SH-SY5Y (cell line): ENCODE results near the gene VTCN1.

Source experiments
- GATA2 ChIP-seq: IDR thresholded peaks from 2 replicates; pipeline ENCODE4 v1.6.1; 2011; ENCODE audit warnings: mild to moderate bottlenecking, low read depth, low read length
- GATA3 ChIP-seq: IDR thresholded peaks from 2 replicates; pipeline ENCODE4 v1.6.1; 2011; ENCODE audit warnings: low read depth, mild to moderate bottlenecking, low read length, moderate library complexity

The VTCN1 gene

DNA sequence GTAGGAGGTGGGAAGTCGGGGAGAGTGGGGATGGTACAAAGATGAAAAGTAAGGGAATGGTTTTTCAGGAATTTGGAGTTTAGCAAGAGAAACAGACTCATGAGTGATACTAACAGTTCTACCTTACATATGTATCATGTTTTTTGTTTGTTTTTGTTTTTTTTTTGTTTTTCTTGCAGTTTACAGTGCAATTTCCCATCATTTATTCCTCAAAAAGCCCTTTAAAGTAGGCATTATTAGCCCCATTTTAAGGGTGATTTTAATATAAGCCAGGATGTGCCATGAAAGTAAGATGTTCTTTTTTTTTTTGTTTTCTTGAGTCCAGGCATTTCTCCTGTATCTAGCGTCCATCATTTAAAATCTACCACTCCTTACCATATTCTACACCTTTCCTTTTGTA is 75.4 kb downstream of the VTCN1 start:
- TF ChIP-seq GATA3 (no peak), GATA2 (no peak)

DNA sequence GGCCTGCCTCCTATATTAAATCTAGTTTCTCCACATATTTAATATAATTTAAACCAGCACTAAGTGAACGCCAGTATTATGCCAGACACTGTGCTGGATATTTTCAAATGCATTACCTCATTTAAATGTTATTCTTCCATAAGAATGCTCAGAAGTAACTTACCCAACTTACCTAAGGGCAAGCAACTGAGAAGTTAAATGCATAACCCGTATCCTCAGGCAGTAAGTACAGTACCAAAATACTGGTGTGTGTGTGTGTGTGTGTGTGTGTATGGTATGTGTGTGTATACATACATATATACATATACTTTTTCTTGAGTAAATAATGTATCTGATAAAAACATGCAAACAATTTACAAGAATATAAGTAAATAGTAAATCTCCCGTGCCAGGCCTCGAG is 80.2 kb downstream of the VTCN1 start:
- TF ChIP-seq GATA2 = no peak
- no peak for TF ChIP-seq GATA3

DNA sequence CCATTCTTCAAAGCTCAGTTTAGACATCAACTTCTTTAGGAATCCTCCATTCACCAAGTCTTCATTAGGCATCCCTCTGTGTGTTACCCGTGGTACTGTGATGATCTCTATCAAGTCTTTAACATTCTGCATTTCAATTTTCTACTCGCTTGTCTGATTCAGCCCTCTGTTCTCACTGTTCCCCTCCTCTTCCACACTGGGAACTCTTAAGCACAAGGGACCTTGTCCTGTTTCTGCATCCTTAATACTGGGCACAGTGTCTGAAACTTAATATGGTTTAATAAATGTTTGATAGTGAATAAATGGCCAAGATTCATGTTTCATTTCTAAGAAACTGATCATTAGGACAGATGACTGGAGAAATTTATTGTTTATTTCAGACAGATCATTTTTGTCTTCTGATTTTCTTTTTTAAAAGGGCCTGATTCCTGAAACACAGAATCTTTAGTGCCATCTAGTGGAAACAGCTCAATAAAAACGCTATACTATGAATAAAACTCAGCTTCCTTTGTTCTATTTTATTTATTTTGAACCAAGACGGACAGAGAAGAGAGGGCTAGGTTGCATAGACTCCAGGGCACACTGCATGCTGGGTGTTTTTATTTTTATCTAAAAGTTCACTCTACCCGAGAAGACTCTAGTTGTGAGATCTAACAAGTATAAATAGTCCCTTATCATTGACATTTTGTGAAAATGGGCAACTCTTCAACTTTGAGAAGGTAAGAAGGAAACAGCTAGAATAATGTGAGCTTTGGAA is 82.2 kb downstream of the VTCN1 start:
- TF ChIP-seq GATA3 (no peak), GATA2 (no peak)

GRCh38 chr1:117127795-117128194 is 82.9 kb downstream of the VTCN1 start:
- no peak for TF ChIP-seq GATA2
- no peak for TF ChIP-seq GATA3

- TF ChIP-seq GATA2 (no peak), GATA3 (no peak)
Observed at GRCh38 chr1:117124661-117125060, 86.1 kb downstream of the VTCN1 start.

DNA sequence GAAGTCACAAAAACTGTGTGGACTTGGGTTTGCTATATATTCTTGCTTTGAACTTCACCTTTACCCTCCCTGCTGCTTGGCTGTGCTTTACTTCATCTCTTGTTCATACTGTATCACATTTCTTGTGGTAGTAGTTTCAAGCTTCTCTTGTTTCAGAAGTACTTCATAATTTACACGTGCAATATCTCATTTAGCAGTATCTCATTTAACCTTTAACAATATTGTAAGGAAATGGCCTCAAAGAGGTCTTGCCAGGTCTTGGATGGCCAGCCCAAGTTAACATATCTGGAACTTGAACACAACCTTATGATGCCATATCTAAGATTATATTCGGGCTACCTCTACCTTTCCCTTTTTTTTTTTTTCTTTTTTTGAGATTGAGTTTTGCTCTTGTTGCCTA is 87.5 kb downstream of the VTCN1 start:
- TF ChIP-seq GATA3 (no peak), GATA2 (no peak)

- TF ChIP-seq GATA3 (no peak), GATA2 (no peak)
Observed at GRCh38 chr1:117122330-117123025, 88.2 kb downstream of the VTCN1 start.

- no peak for TF ChIP-seq GATA2
- TF ChIP-seq GATA3 = no peak
Observed at GRCh38 chr1:117121589-117122329, 89.0 kb downstream of the VTCN1 start, which contains the start of gene TRIM45. Gene TRIM45, minus strand, starts transcription at chr1:117121749. Its CDS starts 548 bp downstream, at chr1:117121201.

DNA sequence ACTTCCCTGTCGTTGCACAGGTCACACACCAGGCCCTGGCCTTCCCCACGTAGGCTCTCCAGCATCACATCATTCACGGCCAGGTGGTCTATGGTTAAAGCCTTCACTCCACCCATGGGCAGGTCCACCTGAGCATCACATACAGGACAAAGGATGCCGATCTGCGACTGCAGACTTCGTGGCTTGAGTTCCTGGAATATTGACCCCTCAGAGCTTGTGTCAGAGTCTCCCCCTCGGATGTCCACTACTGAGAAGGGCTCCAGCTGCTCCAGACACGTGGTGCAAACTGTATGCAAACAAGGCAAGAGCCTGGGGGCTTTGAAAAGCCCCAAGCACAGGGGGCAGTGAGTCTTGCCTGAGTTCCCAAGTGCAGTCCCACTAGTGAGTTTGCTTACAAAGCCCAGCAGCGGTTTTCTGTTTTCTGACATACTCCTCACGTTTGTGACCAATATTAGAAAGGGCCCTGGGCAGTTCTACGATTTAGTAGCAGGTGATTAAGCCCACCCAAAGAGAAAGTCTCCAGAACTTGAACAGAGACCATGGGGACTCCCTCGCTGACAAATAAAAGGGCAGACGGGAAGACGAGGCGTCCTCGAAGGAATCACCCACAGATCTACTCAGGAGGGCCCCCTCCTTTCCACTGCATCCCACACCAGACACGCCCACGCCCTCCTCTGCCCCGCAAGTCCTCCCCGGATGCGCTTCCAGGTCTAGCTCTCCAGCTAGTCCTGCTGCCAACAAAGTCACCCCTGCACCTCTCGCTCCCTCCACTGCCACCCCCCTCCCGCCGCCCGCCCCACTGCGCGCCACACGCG is 89.7 kb downstream of the VTCN1 start:
- TF ChIP-seq GATA3 (no peak), GATA2 (no peak)

DNA sequence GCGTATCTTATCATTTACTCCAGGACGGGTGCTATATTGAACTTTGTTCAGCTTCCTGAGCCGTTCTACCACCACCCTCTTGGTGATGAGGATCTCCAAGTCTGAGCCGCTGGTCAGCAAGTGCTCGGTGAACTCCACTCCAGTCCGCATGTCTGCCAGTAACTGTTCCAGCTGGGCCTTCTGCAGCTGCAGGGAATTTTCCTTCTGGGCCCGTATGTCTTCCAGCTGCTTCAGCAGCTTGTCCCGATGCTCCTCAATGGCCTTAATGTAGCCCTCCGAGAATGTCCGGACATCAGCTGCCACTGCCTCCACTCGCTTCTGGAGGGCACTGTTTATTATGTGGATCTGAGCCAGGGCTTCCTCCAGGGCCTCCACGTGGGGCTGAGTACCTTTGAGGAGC is 92.6 kb downstream of the VTCN1 start:
- TF ChIP-seq GATA3 (no peak), GATA2 (no peak)

DNA sequence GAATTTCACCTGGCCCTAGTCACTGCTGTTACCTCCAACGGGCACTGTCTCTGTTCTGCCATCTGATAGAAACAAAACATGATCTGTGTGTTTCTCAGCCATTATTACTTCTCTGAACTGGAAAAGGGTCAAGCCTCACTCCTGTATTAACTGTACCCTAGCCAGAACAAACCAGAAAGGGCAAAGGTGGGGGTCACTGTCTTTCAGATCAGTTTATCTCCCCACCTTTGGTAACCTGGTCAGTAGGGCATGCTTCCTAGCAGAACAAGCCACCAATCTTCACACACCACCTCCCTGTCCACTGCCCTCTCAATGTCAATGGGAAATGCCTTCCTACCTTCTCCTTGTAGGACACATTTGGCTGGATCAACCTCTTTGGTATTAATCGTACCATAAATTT is 93.0 kb downstream of the VTCN1 start:
- TF ChIP-seq GATA2 (no peak), GATA3 (no peak)

- no peak for TF ChIP-seq GATA3
- no peak for TF ChIP-seq GATA2
Observed at GRCh38 chr1:117116784-117117130, 94.0 kb downstream of the VTCN1 start.

- no peak for TF ChIP-seq GATA2
- TF ChIP-seq GATA3 = no peak
Observed at GRCh38 chr1:117116090-117116783, 94.5 kb downstream of the VTCN1 start.

- no peak for TF ChIP-seq GATA3
- no peak for TF ChIP-seq GATA2
Observed at GRCh38 chr1:117114877-117115276, 95.8 kb downstream of the VTCN1 start.

DNA sequence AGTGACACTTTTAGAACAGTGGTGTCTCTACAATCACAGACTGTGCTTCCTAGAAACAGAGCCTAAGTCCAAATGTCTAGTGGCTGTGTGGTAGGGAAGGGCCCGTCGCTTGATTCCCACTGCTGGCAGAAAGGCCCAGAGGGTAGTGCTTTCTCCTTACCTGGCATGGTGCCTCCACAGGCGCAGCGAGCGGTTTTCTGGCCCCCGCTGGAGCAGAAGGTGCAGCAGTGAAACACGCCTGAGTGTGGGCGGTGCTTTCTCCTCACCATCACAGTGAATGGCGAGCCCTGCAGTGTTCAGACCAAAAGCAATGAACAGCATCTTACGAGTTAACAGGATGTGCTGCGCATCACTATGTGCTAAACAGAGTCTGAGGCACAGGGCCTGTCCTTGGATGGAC is 97.5 kb downstream of the VTCN1 start:
- TF ChIP-seq GATA3 = no peak
- no peak for TF ChIP-seq GATA2
